Smooth muscle cell (in vitro differentiated cells): ENCODE data around the gene LMO7. TPM values are rescaled to one million over a fixed set of nuclear protein-coding genes. Genes with fewer than 3 reads are reported as not detected.
A peak's percentile ranks its signal among the peaks of the same experiment; 100 is the strongest.

Experiments used
- DNase-seq: peaks from one replicate; lab custom pipeline; 2025; ENCODE audit not compliant: unreplicated experiment; lab: John Stamatoyannopoulos, UW
- H2AFZ ChIP-seq: fragments of 200-600 bp; sonication (generic); 2 replicates; pipeline ENCODE4 v1.6.0; 2016; ENCODE audit warnings: antibody characterized with exemption, low read depth, mild to moderate bottlenecking
- H3F3A ChIP-seq: fragments of 200-600 bp; sonication (generic); 2 replicates; pipeline ENCODE4 v1.6.0; 2017; ENCODE audit warnings: antibody characterized with exemption, low read depth
- H3K27ac ChIP-seq: fragments of 200-600 bp; sonication (generic); 2 replicates; pipeline ENCODE4 v1.5.1; 2016; ENCODE audit warnings: low read depth, mild to moderate bottlenecking
- H3K27me3 ChIP-seq: fragments of 200-600 bp; sonication (generic); 2 replicates; pipeline ENCODE4 v1.6.1; 2016; ENCODE audit warnings: low read depth, mild to moderate bottlenecking
- H3K36me3 ChIP-seq: fragments of 200-600 bp; sonication (generic); 2 replicates; pipeline ENCODE4 v1.5.1; 2016; ENCODE audit warnings: low read depth
- H3K4me1 ChIP-seq: fragments of 200-600 bp; sonication (generic); 2 replicates; pipeline ENCODE4 v1.5.1; 2016; ENCODE audit warnings: low read depth
- H3K4me2 ChIP-seq: fragments of 200-600 bp; sonication (generic); 2 replicates; pipeline ENCODE4 v1.6.0; 2016; ENCODE audit warnings: mild to moderate bottlenecking
- H3K4me3 ChIP-seq: fragments of 200-600 bp; sonication (generic); 2 replicates; pipeline ENCODE4 v1.5.1; 2016; ENCODE audit warnings: mild to moderate bottlenecking
- H3K79me2 ChIP-seq: fragments of 200-600 bp; sonication (generic); 2 replicates; pipeline ENCODE4 v1.6.0; 2016; ENCODE audit warnings: low read depth, mild to moderate bottlenecking
- H3K9ac ChIP-seq: fragments of 200-600 bp; sonication (generic); 2 replicates; pipeline ENCODE4 v1.6.0; 2016; ENCODE audit warnings: low read depth
- H3K9me3 ChIP-seq: fragments of 200-600 bp; sonication (generic); replicated peaks from 2 replicates; pipeline ENCODE4 v1.5.1; 2016; ENCODE audit warnings: low read depth
- H4K20me1 ChIP-seq: fragments of 200-600 bp; sonication (generic); 2 replicates; pipeline ENCODE4 v1.6.0; 2016; ENCODE audit warnings: low read depth
- CTCF ChIP-seq: fragments of 200-600 bp; sonication (generic); IDR thresholded peaks from 2 replicates; pipeline ENCODE4 v1.5.1; 2017; ENCODE audit warnings: borderline replicate concordance, mild to moderate bottlenecking, antibody characterized with exemption; ENCODE audit not compliant: insufficient read depth, poor library complexity, severe bottlenecking
- WGBS: methylation state at CpG from one replicate; pipeline ENCODE4 v1.1.7; 2016; ENCODE audit warnings: low lambda C conversion rate; 5-methylcytosine and 5-hydroxymethylcytosine counted together
- polyA plus RNA-seq: library from polyadenylated mRNA; unstranded; fragments of >200 nt; fragmentation: Nextera tagmentation; extraction: Ambion mirVana; gene quantifications from 2 replicates; pipeline ENCODE4 v1.2.1, GENCODE V29; 2016
- total RNA-seq: library from RNA; depleted of rRNA; stranded (reverse); fragments of >200 nt; gene quantifications from 2 replicates; pipeline ENCODE4 v1.2.3, GENCODE V29; 2014

LMO7 gene
- total and polyA plus RNA-seq, 2 experiments from 2014 or later = 157 to 213 TPM

GRCh38 chr13:75715601-75716523, 79.7 kb downstream of the LMO7 start:
- Histone ChIP-seq H3K4me2 (no peak overlapping the region), H3K27ac (peak overlapping the region; percentile 86), H2AFZ (no peak overlapping the region), H3K9me3 (no peaks in the 10 kb centered on the region), H4K20me1 (peaks cover 95% of the 10 kb centered on the region), H3K36me3 (peaks cover 7% of the 10 kb centered on the region), H3K79me2 (peaks cover 46% of the 10 kb centered on the region), H3K27me3 (no peaks in the 10 kb centered on the region), H3F3A (peaks cover 8% of the 10 kb centered on the region), H3K9ac (peak overlapping the region; percentile 49), H3K4me3 (no peak overlapping the region), H3K4me1 (no peaks in the 10 kb centered on the region)
- 88% methylated on average over 6 of the region's 6 CpGs for WGBS
- TF ChIP-seq CTCF = no peak
- no peak for DNase-seq

GRCh38 chr13:75717525-75717924, 81.4 kb downstream of the LMO7 start:
- H2AFZ ChIP-seq = no peak overlapping the region
- peaks cover 95% of the 10 kb centered on the region for H4K20me1 ChIP-seq
- H3K4me1 ChIP-seq = no peaks in the 10 kb centered on the region
- DNase-seq = no peak
- peaks cover 7% of the 10 kb centered on the region for H3K36me3 ChIP-seq
- H3K27me3 ChIP-seq = no peaks in the 10 kb centered on the region
- H3K4me3 ChIP-seq = no peak overlapping the region
- 67% methylated on average over 2 of the region's 2 CpGs for WGBS
- H3K9me3 ChIP-seq = no peaks in the 10 kb centered on the region
- no peak overlapping the region for H3K9ac ChIP-seq
- H3K27ac ChIP-seq = peak overlapping the region; percentile 86
- H3K79me2 ChIP-seq = peaks cover 31% of the 10 kb centered on the region
- no peak overlapping the region for H3K4me2 ChIP-seq
- TF ChIP-seq CTCF = no peak
- H3F3A ChIP-seq = peaks cover 8% of the 10 kb centered on the region

GRCh38 chr13:75721307-75721706, 85.2 kb downstream of the LMO7 start:
- peaks cover 96% of the 10 kb centered on the region for H4K20me1 ChIP-seq
- no peak overlapping the region for H3K4me3 ChIP-seq
- H3F3A ChIP-seq = peaks cover 2% of the 10 kb centered on the region
- 97% methylated on average over 2 of the region's 2 CpGs for WGBS
- H3K27me3 ChIP-seq = no peaks in the 10 kb centered on the region
- H3K27ac ChIP-seq = no peak overlapping the region
- no peak for DNase-seq
- no peak for TF ChIP-seq CTCF
- peaks cover 7% of the 10 kb centered on the region for H3K36me3 ChIP-seq
- H3K4me2 ChIP-seq = no peak overlapping the region
- peaks cover 56% of the 10 kb centered on the region for H3K79me2 ChIP-seq
- no peaks in the 10 kb centered on the region for H3K9me3 ChIP-seq
- H3K4me1 ChIP-seq = no peaks in the 10 kb centered on the region
- no peak overlapping the region for H3K9ac ChIP-seq
- no peak overlapping the region for H2AFZ ChIP-seq

GRCh38 chr13:75723901-75724300, 87.8 kb downstream of the LMO7 start:
- H3K9me3 ChIP-seq = no peaks in the 10 kb centered on the region
- peaks cover 78% of the 10 kb centered on the region for H4K20me1 ChIP-seq
- no peaks in the 10 kb centered on the region for H3K4me1 ChIP-seq
- no peaks in the 10 kb centered on the region for H3F3A ChIP-seq
- peaks cover 57% of the 10 kb centered on the region for H3K79me2 ChIP-seq
- DNase-seq = no peak
- H3K4me3 ChIP-seq = no peak overlapping the region
- no peak overlapping the region for H2AFZ ChIP-seq
- peak overlapping the region; percentile 26 for H3K27ac ChIP-seq
- no peak overlapping the region for H3K9ac ChIP-seq
- no peak for TF ChIP-seq CTCF
- no peaks in the 10 kb centered on the region for H3K27me3 ChIP-seq
- peaks cover 7% of the 10 kb centered on the region for H3K36me3 ChIP-seq
- no peak overlapping the region for H3K4me2 ChIP-seq
